ENCODE measurements around the gene TLCD5.

GRCh38 chr11:120363436-120363835 lies 38.3 kb downstream of the TLCD5 start:
- TF ChIP-seq CTCF (conservative IDR thresholded peaks at IDR 0.05; ENCODE audit: low read depth, low read length) = no peak
- no peak for TF ChIP-seq EZH2 (IDR thresholded peaks at IDR 0.05; ENCODE audit: low read length, unreplicated experiment)
